NCI-H1092 (cell line): ENCODE data around the gene RNF14.
A peak's percentile ranks its signal among the peaks of the same experiment; 100 is the strongest.

Experiments
- DNase-seq: peaks from one replicate; lab custom pipeline; 2025; lab: John Stamatoyannopoulos, UW

The RNF14 gene

DNA sequence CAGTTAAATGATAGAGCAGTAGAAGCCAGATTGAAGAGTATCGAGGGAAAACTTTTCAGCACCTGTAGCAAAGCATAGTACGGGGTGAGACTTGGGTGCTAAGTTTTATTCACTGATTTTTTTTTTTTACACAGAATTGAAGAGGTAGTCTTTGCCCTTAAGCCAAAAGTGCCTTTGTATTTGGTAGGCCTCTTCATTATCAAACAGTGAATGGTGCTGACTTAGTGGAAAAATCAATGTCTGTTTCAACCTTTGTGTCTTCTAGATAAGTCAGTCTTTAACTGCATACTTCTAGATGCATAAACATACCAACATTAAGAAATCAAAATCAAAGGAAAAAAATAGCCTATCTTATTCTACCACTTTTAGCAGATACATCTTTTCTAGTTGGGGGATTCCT is 13.7 kb downstream of the RNF14 start:
- DNase-seq = no peak

DNA sequence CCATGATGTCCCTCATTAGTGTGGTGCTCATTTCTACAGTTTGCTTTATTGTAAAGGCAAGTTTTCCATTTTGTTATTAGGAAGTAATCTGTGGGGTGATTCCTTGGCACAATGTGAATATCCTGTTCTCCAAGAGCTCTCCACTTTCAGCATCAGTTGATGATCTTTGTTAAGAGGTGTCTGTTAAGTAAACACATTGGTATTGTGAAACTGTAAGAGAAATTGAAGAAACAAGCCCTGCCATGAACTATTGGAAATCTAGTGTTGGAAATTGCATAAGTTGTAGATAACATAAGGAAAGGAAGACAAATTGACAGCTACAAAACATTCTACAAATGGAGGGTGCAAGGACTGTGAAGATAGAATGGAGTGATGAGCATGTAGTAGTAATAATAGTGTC is 17.2 kb downstream of the RNF14 start:
- DNase-seq = no peak

DNA sequence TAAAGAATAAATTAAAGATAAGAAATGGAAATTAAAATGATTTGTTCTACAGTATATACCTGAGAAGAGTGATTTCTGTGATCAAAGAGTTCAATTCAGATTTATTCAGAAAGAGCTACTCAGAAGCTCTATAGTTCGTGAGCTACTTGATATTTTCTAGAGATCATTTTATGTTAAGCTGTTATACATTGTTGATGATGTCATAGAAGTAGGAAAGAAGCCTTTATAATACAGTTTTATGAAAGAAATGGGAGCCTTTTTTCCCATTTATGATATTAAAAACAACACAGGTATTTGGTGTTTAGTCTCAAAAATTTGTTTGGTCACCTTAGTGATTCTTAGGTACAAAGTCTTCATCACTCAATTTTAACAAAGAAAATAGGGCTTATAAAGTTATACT is 20.8 kb downstream of the RNF14 start:
- DNase-seq = no peak

- DNase-seq = peak; percentile 43
Measured at GRCh38 chr5:141992349-141992963, 23.6 kb downstream of the RNF14 start.

GRCh38 chr5:141994511-141995136 is 25.7 kb downstream of the RNF14 start:
- no peak for DNase-seq

DNA sequence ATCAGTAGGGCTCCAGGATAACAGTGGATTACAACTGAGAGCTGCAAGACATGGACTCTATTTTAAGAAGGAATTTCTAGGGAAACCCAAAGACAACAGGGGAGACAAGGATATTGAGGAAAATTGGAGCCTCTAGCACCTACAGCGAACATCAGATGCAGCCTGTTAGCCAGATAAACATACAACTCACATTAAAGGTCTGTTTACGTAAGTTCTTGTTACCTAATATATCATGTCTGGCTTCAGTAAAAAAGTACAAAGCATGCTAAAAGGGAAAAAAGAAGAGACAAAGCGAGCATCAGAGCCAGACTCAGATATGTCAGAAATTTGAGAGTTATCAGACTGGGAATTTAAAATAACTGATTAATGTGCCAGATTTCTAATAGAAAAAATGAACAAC is 26.8 kb downstream of the RNF14 start:
- DNase-seq = no peak

- DNase-seq = no peak
Measured at GRCh38 chr5:141997358-141997960, 28.6 kb downstream of the RNF14 start.

GRCh38 chr5:142000173-142000572 is 31.3 kb downstream of the RNF14 start:
- no peak for DNase-seq

GRCh38 chr5:142000704-142001484 is 32.0 kb downstream of the RNF14 start:
- no peak for DNase-seq

GRCh38 chr5:142003266-142003800 is 34.4 kb downstream of the RNF14 start:
- DNase-seq = no peak

GRCh38 chr5:142006363-142007236 is 37.7 kb downstream of the RNF14 start:
- DNase-seq = no peak

- DNase-seq = no peak
Measured at GRCh38 chr5:142007237-142007544, 38.3 kb downstream of the RNF14 start.

- no peak for DNase-seq
Measured at GRCh38 chr5:142008813-142009212, 39.9 kb downstream of the RNF14 start.

GRCh38 chr5:142009886-142010285 is 41.0 kb downstream of the RNF14 start:
- no peak for DNase-seq

- DNase-seq = no peak
Measured at GRCh38 chr5:142011572-142012185, 42.8 kb downstream of the RNF14 start.

DNA sequence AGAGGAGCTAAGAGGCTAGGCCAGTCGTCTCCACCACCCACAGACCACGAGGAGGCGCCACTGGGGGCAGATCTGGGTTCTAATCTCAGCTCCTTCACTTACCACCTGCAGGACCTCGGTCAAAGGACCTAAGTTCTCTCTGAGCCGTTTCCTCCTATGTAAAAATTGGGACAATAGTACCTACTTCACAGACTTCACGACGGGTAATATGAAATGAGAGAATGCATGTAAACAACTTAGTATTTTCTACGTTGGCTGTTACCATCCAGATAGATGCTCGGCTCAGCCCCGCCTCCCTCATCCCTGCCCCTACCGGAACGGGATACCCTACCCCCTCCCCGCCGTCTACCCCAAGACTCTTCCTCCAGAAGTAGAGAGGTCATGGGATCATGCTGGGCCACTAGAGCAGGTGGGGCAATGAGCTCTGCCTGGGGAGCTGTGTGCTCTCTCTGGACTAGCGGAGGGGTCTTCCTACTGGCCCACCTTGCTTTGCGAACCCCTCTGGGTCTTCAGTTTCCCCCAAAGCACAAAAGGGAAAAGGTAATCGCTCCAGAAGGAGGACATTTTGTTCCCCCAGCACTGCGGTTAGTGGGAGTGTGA is 43.4 kb downstream of the RNF14 start:
- no peak for DNase-seq

DNA sequence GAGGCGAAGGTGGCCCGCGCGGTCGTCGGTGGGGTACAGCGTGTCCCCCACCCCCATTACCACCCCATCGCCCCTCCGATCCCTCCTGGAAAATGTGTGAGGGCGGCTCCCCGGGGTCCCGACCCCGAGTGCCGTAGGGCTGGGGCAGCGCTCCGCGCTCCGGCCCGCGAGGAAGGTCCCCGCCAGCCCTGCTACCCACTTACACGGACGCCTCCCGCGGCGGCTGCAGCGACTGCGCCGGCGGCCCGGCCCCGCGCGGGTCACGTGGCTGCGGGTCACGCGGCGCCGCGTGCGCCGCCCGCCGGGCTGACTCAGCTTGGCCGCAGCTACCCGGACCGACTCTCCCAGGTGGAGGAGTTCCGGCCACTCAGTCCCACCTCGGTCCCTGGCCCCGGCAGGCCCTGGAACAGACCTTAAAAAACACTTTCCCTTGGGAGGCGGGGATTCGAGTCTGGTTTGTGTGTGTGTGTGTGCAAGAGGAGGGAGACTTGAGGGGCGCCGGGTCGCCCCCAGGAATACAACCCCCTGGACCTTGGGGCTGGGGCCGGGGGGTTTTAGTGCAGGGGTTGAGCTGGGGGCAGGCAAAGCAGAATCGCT is 44.0 kb downstream of the RNF14 start, which contains the start of gene GNPDA1:
Gene GNPDA1, minus strand, starts transcription at position 236 of the 597 bp plus-strand sequence. CDS start 992 bp downstream, outside the sequence.
- DNase-seq = peak; percentile 27

DNA sequence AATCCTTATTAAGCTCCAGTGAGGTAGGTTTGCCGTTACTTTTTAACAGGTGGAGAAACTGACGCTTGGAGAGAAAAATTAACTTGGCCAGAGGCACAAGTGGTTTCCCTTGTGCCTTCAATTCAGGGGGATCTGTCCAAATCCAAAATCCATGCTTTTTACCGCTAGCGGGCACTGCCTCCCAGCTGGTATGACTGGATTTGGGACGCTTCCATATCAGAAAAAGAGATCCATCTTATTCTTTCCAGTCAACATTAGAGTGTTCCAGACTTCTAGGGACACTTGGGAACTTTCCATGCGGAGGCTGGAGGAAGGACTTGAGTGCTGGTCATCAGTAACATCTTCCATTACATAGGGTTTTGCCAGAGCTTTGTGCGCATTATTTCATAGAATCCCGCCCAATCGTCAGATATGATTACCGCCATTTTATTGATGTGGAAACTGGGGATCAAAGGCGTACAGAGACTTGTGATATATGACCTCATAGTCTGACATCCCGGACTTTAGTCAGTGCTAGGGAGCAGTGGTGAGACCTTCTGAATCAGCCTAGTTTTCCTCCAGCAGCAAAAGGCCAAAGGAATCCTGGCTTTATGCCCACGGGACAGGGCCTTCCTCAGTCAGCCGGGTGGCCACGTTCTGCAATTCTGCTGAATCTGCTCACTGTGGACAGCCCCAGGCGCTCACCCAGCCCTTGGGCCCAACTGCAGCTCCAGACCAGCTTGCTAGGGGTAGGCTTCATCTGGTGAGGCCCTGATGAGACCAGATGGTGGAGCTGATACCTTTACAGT is 45.0 kb downstream of the RNF14 start:
- no peak for DNase-seq

DNA sequence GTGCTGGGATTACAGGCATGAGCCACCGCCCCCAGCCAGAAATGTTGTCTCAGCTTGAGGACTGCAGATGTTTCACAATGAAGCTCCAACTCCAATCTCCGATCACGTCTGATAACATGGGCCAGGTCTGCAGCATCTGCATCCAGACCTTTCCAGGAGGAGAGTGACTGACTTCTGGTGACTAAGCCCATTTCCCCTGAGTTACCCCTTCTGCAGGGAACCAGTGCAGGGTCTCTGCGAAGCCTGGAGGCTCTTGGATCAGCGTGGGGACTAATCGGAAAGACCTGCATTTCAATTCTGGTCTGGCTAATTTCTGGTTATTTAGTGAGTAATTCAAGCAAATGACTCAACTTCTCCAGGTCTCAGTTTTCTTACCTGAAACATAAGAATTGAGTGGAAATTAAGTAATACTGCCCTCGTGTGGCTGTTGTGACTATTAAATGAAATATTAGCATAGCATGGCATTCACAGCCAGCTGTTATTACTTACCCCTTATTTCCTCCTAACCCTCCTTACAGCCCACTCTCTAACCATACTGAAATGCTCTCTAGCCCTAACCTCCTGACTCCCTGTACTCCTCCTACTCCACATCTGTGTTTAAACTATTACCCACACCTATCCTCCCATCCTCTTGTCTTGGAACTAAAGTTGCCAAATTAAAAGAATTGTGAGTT is 46.1 kb downstream of the RNF14 start:
- peak; percentile 5 for DNase-seq
